ENCODE data around the gene LNPEP.

DNA sequence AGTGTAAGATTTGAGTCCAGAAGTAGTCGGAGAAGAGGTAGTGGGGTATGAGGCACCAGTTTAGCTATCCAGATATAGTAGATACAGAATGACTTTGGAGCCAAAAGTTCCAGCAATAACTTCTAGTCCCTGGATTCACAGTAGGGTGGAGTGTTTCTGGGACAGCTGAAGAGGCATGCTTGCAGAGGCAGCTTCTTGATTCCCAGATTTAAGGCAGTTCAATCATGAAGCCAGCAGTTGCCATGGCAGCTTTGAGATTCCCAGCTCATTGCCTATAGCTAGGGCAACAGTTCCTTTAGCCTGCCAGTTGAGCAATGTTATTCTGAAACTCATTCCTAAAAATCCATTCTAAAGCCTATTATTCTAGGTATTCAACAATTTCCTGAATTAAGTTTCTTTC is 127.4 kb downstream of the LNPEP start:
- TF ChIP-seq, protein P1, sequence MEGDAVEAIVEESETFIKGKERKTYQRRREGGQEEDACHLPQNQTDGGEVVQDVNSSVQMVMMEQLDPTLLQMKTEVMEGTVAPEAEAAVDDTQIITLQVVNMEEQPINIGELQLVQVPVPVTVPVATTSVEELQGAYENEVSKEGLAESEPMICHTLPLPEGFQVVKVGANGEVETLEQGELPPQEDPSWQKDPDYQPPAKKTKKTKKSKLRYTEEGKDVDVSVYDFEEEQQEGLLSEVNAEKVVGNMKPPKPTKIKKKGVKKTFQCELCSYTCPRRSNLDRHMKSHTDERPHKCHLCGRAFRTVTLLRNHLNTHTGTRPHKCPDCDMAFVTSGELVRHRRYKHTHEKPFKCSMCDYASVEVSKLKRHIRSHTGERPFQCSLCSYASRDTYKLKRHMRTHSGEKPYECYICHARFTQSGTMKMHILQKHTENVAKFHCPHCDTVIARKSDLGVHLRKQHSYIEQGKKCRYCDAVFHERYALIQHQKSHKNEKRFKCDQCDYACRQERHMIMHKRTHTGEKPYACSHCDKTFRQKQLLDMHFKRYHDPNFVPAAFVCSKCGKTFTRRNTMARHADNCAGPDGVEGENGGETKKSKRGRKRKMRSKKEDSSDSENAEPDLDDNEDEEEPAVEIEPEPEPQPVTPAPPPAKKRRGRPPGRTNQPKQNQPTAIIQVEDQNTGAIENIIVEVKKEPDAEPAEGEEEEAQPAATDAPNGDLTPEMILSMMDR (IDR thresholded peaks at IDR 0.05; ENCODE audit: low read depth, low read length, missing input control) = no peak
- TF ChIP-seq SP1 (IDR thresholded peaks at IDR 0.05) (no peak), TAF1 (conservative IDR thresholded peaks at IDR 0.05) (no peak), EGR1 (IDR thresholded peaks at IDR 0.05; ENCODE audit: low read depth in 2 of 2) (no peak), GABPA (IDR thresholded peaks at IDR 0.05 in 1 of 2, conservative IDR thresholded peaks at IDR 0.05 in 1 of 2) (no peak), REST (IDR thresholded peaks at IDR 0.05) (no peak), RAD21 (IDR thresholded peaks at IDR 0.05) (no peak), YY1 (IDR thresholded peaks at IDR 0.05) (no peak), MAX (IDR thresholded peaks at IDR 0.05) (no peak), RXRA (IDR thresholded peaks at IDR 0.05) (no peak), ATF3 (IDR thresholded peaks at IDR 0.05) (no peak), JUND (IDR thresholded peaks at IDR 0.05) (no peak)

All from liver (tissue), 3 donors.